Measurements from ENCODE around the gene ZNF577.
A peak's percentile ranks its signal among the peaks of the same experiment; 100 is the strongest.

The ZNF577 gene

GRCh38 chr19:51861870-51862622, 25.7 kb downstream of the ZNF577 start:
- DNase-seq, result peak; percentile 8

- DNase-seq, result no peak
Measured at GRCh38 chr19:51837145-51837544, 50.6 kb downstream of the ZNF577 start.

GRCh38 chr19:51830274-51830673, 57.5 kb downstream of the ZNF577 start:
- peak; percentile 40 for DNase-seq

- DNase-seq, result peak; percentile 19
Measured at GRCh38 chr19:51824281-51825005, 63.3 kb downstream of the ZNF577 start.

- DNase-seq, result no peak
Measured at GRCh38 chr19:51822946-51823345, 64.8 kb downstream of the ZNF577 start.

GRCh38 chr19:51822325-51822724, 65.4 kb downstream of the ZNF577 start:
- peak; percentile 79 for DNase-seq

GRCh38 chr19:51821921-51822320, 65.8 kb downstream of the ZNF577 start:
- DNase-seq, result no peak

- DNase-seq, result no peak
Measured at GRCh38 chr19:51821456-51821855, 66.3 kb downstream of the ZNF577 start.

All from hematopoietic multipotent progenitor cell treated with erythropoietin and hydrocortisone succinate and interleukin-3 and kit ligand, for 6 days (in vitro differentiated cells).